Endodermal cell (in vitro differentiated cells): Measurements from ENCODE around the gene OAT. TPM values are rescaled to one million over a fixed set of nuclear protein-coding genes. Genes with fewer than 3 reads are reported as not detected.
"Not testable (repeated sequence)": the region's sequence is repeated elsewhere in the genome, so short reads cannot be mapped to it uniquely, and the experiment has no call there.

Experiments
- DNase-seq: peaks from one replicate; pipeline ENCODE4 v3.0.0-alpha.2; 2017
- H3K27ac ChIP-seq: 2 replicates; pipeline ENCODE4 v1.5.1; 2013; ENCODE audit warnings: mild to moderate bottlenecking, low read depth, low read length, moderate library complexity
- H3K27me3 ChIP-seq: 2 replicates; pipeline ENCODE4 v1.6.1; 2013; ENCODE audit warnings: mild to moderate bottlenecking, low read length, moderate library complexity; ENCODE audit not compliant: insufficient read depth, control insufficient read depth, poor library complexity, severe bottlenecking
- H3K36me3 ChIP-seq: 2 replicates; pipeline ENCODE4 v1.7.0; 2013; ENCODE audit warnings: mild to moderate bottlenecking, low read length, moderate library complexity; ENCODE audit not compliant: control insufficient read depth, insufficient read depth
- H3K4me1 ChIP-seq: one replicate; pipeline ENCODE4 v1.7.0; 2013; ENCODE audit warnings: low read length; ENCODE audit not compliant: control insufficient read depth, insufficient read depth
- H3K4me3 ChIP-seq: 2 replicates; pipeline ENCODE4 v1.5.1; 2013; ENCODE audit warnings: mild to moderate bottlenecking, low read length, moderate library complexity
- H3K9ac ChIP-seq: 2 replicates; pipeline ENCODE4 v1.6.1; 2013; ENCODE audit warnings: mild to moderate bottlenecking, low read length, moderate library complexity; ENCODE audit not compliant: poor library complexity, severe bottlenecking; ENCODE audit errors: extremely low read depth
- H3K9me3 ChIP-seq: 2 replicates; pipeline ENCODE4 v1.6.1; 2013; ENCODE audit warnings: mild to moderate bottlenecking, low read length, moderate library complexity; ENCODE audit not compliant: control insufficient read depth
- H3K27ac Mint-ChIP-seq: 2 replicates; pipeline ENCODE4 v1.8.0; 2020; ENCODE audit warnings: mixed read lengths
- H3K27me3 Mint-ChIP-seq: 2 replicates; pipeline ENCODE4 v1.8.0; 2021; ENCODE audit warnings: mild to moderate bottlenecking, mixed read lengths; ENCODE audit not compliant: insufficient read depth
- H3K36me3 Mint-ChIP-seq: 2 replicates; pipeline ENCODE4 v1.8.0; 2020; ENCODE audit warnings: low read depth, mixed read lengths
- H3K4me1 Mint-ChIP-seq: 2 replicates; pipeline ENCODE4 v1.8.0; 2020; ENCODE audit warnings: mixed read lengths
- H3K4me3 Mint-ChIP-seq: 2 replicates; pipeline ENCODE4 v1.8.0; 2020; ENCODE audit warnings: mild to moderate bottlenecking, moderate library complexity, mixed read lengths
- H3K9me3 Mint-ChIP-seq: 2 replicates; pipeline ENCODE4 v1.8.0; 2020; ENCODE audit warnings: mild to moderate bottlenecking, mixed read lengths
- WGBS, 2 experiments: methylation state at CpG; one replicate each; pipeline versions ENCODE4 v1.1.5 to v1.1.7; 2013; ENCODE audit warnings: missing lambda C conversion rate in 2 of 2, mixed read lengths in 1 of 2; ENCODE audit not compliant: insufficient coverage in 1 of 2, insufficient read length in 1 of 2; 5-methylcytosine and 5-hydroxymethylcytosine counted together
- total RNA-seq, 2 donors: library from RNA; stranded (reverse); fragmentation: NEBNext Ultra II Directional in 1 of 2; extraction: Animal tissue kit (Norgen Biotek cat#: 25700) in 1 of 2; gene quantifications; 2 replicates in 1 of 2; 3 replicates in 1 of 2; pipeline ENCODE4 v1.2.1, GENCODE V29; 2021
- TF ChIP-seq, protein P1 (sequence below): fragments of 200-600 bp; sonication (generic); conservative IDR thresholded peaks from 2 replicates; pipeline ENCODE4 v1.5.0; 2021; ENCODE audit warnings: antibody characterized with exemption, mild to moderate bottlenecking

Gene OAT
- total RNA-seq, 2 donors from 2014 or later: 58.6 to 71.6 TPM

DNA sequence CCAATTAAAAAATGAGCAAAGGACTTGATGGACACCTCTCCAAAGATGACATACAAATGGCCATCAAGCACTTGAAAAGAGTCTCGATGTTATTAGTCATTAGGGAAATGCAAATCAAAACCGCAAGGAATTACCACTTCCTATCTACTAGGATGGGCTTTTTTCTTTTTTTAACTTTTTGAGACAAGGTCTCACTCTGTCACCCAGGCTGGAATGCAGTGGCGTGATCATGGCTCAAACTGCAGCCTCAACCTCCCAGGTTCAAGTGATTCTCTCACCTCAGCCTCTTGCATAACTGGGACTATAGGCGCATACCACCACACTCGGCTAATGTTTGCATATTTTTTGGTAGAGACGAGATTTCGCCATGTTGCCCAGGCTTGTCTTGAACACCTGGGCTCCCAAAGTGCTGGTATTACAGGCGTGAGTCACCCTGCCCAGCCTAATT lies 17.5 kb upstream of the OAT start:
- H3K4me3 Mint-ChIP-seq: no peak overlapping the region
- no peak overlapping the region for H3K4me3 ChIP-seq
- no peak overlapping the region for H3K9ac ChIP-seq
- H3K27me3 Mint-ChIP-seq: no peaks in the 10 kb centered on the region
- no peak for DNase-seq
- no peak overlapping the region for H3K27ac ChIP-seq
- WGBS, 2 experiments: 89 to 93% methylated on average over 8 of the region's 8 CpGs
- H3K36me3 ChIP-seq: no peaks in the 10 kb centered on the region
- H3K4me1 ChIP-seq: no peaks in the 10 kb centered on the region
- H3K4me1 Mint-ChIP-seq: no peaks in the 10 kb centered on the region
- H3K27me3 ChIP-seq: no peaks in the 10 kb centered on the region
- no peaks in the 10 kb centered on the region for H3K9me3 Mint-ChIP-seq
- no peaks in the 10 kb centered on the region for H3K36me3 Mint-ChIP-seq
- TF ChIP-seq, protein P1, sequence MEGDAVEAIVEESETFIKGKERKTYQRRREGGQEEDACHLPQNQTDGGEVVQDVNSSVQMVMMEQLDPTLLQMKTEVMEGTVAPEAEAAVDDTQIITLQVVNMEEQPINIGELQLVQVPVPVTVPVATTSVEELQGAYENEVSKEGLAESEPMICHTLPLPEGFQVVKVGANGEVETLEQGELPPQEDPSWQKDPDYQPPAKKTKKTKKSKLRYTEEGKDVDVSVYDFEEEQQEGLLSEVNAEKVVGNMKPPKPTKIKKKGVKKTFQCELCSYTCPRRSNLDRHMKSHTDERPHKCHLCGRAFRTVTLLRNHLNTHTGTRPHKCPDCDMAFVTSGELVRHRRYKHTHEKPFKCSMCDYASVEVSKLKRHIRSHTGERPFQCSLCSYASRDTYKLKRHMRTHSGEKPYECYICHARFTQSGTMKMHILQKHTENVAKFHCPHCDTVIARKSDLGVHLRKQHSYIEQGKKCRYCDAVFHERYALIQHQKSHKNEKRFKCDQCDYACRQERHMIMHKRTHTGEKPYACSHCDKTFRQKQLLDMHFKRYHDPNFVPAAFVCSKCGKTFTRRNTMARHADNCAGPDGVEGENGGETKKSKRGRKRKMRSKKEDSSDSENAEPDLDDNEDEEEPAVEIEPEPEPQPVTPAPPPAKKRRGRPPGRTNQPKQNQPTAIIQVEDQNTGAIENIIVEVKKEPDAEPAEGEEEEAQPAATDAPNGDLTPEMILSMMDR: no peak
- H3K9me3 ChIP-seq: no peaks in the 10 kb centered on the region
- H3K27ac Mint-ChIP-seq: no peak overlapping the region

DNA sequence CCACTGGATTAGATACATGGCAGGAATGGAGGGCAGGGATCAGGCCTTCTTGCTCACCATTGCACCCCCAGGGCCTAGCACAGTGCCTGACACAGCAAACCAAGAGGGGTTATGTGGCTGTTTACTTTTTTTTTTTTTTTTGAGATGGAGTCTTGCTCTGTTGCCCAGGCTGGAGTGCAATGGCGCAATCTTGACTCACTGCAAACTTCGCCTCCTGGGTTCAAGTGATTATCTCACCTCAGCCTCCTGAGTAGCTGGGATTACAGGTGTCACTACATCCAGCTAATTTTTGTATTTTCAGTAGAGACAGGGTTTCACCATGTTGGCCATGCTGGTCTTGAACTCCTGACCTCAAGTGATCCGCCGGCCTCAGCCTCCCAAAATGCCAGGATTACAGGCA lies 17.0 kb upstream of the OAT start:
- not testable (repeated sequence) for H3K27ac ChIP-seq, H3K27me3 Mint-ChIP-seq, H3K36me3 Mint-ChIP-seq, H3K27ac Mint-ChIP-seq, H3K4me1 ChIP-seq, H3K9ac ChIP-seq, H3K4me3 Mint-ChIP-seq, DNase-seq, H3K9me3 Mint-ChIP-seq, H3K4me1 Mint-ChIP-seq, H3K4me3 ChIP-seq, H3K27me3 ChIP-seq, H3K9me3 ChIP-seq, H3K36me3 ChIP-seq
- WGBS, 2 experiments: 94 to 96% methylated on average over 2 to 4 of the region's 4 CpGs

DNA sequence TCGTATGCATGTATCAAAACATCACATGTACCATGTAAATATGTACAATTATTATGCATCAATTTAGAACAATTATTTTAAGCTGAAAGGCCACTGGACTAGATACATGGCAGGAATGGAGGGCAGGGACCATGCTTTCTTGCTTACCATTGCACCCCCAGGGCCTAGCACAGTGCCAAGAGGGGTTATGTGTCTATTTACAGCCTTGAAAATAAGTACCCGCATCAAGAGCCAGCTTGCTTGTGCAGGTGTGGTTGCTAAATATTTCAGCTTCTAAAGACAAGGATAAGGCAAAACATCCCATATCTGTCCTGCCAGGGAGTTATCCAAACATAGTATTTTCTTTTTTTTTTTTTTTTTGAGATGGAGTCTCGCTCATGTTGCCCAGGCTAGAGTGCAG lies 14.7 kb upstream of the OAT start:
- WGBS, 2 experiments: 96 to 100% methylated on average over 2 to 3 of the region's 3 CpGs
- TF ChIP-seq, protein P1: no peak
- Mint-ChIP-seq H3K4me3 (no peak overlapping the region), H3K4me1 (no peaks in the 10 kb centered on the region), H3K27me3 (no peaks in the 10 kb centered on the region), H3K36me3 (no peaks in the 10 kb centered on the region), H3K27ac (no peak overlapping the region), H3K9me3 (no peaks in the 10 kb centered on the region)
- Histone ChIP-seq H3K9me3 (no peaks in the 10 kb centered on the region), H3K9ac (no peak overlapping the region), H3K4me3 (no peak overlapping the region), H3K27me3 (no peaks in the 10 kb centered on the region), H3K4me1 (no peaks in the 10 kb centered on the region), H3K27ac (no peak overlapping the region), H3K36me3 (no peaks in the 10 kb centered on the region)
- DNase-seq: no peak

DNA sequence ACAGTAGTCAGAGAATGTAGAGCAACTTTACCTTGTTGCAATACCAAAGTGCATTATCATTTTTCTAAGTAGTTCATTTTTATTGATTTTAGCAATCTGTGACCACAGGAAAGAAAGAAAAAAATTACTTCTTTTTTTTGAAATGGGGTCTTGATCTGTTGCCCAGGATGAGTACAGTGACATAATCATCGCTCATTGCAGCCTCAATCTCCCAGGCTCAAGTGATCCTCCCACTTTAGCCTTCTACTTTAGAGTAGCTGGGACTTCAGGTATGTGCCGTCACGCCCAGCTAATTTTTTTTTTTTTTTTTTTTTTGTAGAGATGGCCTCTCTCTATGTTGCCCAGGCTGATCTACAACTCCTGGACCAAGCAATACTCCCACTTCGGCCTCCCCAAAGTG lies 11.4 kb upstream of the OAT start:
- Histone ChIP-seq H3K27ac (no peak overlapping the region), H3K9ac (no peak overlapping the region), H3K4me1 (no peaks in the 10 kb centered on the region), H3K36me3 (no peaks in the 10 kb centered on the region), H3K9me3 (no peaks in the 10 kb centered on the region), H3K27me3 (no peaks in the 10 kb centered on the region), H3K4me3 (no peak overlapping the region)
- no peak overlapping the region for H3K4me3 Mint-ChIP-seq
- TF ChIP-seq, protein P1: no peak
- H3K27me3 Mint-ChIP-seq: no peaks in the 10 kb centered on the region
- WGBS, 2 experiments: 95% methylated on average over 4 of the region's 4 CpGs; no CpG with 5 or more reads in 1 of the 2 experiments
- H3K4me1 Mint-ChIP-seq: no peaks in the 10 kb centered on the region
- H3K9me3 Mint-ChIP-seq: no peaks in the 10 kb centered on the region
- H3K36me3 Mint-ChIP-seq: no peaks in the 10 kb centered on the region
- H3K27ac Mint-ChIP-seq: no peak overlapping the region
- DNase-seq: no peak
